Tibial artery (tissue), 4 donors: Measurements from ENCODE around the gene RELN.

Source experiments
- DNase-seq, 2 donors: peaks; one replicate each; pipeline ENCODE4 v3.0.0-alpha.2; 2019
- H3K27ac ChIP-seq, 2 donors: fragments of 200-600 bp; sonication (generic) in 1 of 2; 1 replicate in 1 of 2; 2 replicates in 1 of 2; pipeline ENCODE4 v1.5.1; 2018 to 2019; ENCODE audit warnings: mild to moderate bottlenecking in 1 of 2
- H3K27me3 ChIP-seq, 2 donors: fragments of 200-600 bp; sonication (generic) in 1 of 2; one replicate each; pipeline versions ENCODE4 v1.5.1 to v1.6.0; 2016 to 2019
- H3K36me3 ChIP-seq, 3 donors: fragments of 200-600 bp; sonication (generic) in 2 of 3; one replicate each; pipeline ENCODE4 v1.5.1; 2016 to 2019; ENCODE audit warnings: mild to moderate bottlenecking in 2 of 3
- H3K4me1 ChIP-seq, 4 donors: fragments of 200-600 bp; sonication (generic) in 2 of 4; 1 replicate in 3 of 4; 2 replicates in 1 of 4; pipeline ENCODE4 v1.5.1; 2016 to 2019
- H3K4me3 ChIP-seq, 2 donors: fragments of 200-600 bp; sonication (generic) in 1 of 2; 1 replicate in 1 of 2; 2 replicates in 1 of 2; pipeline ENCODE4 v1.5.1; 2018 to 2019; ENCODE audit warnings: mild to moderate bottlenecking in 2 of 2
- H3K9me3 ChIP-seq, 3 donors: fragments of 200-600 bp; sonication (generic) in 1 of 3; one replicate each; pipeline ENCODE4 v1.5.1; 2016 to 2019
- CTCF ChIP-seq, 2 experiments: fragments of 200-600 bp in 1 of 2; fragments of 450-650 bp in 1 of 2; IDR thresholded peaks; one replicate each; pipeline ENCODE4 v1.5.1; 2017 to 2019; ENCODE audit warnings: antibody characterized with exemption in 2 of 2, mild to moderate bottlenecking in 1 of 2, moderate library complexity in 1 of 2
- intact Hi-C: fragments of 100-400 bp; cut with DNase I; formaldehyde crosslinking; loops from one replicate; pipeline ENCODE4 v1.15.0; 2023; ENCODE audit warnings: low total_unique reads

RELN gene

GRCh38 chr7:103777440-103777839, 212.0 kb downstream of the RELN start:
- intact Hi-C loops, result no loop called here
- Histone ChIP-seq H3K4me1 (no peaks in the 10 kb centered on the region), H3K4me3 (no peak overlapping the region), H3K27me3 (no peaks in the 10 kb centered on the region), H3K9me3 (no peaks in the 10 kb centered on the region), H3K36me3 (no peaks in the 10 kb centered on the region), H3K27ac (no peak overlapping the region)
- no peak for DNase-seq
- TF ChIP-seq CTCF (IDR thresholded peaks at IDR 0.05), result no peak

- H3K27ac ChIP-seq, result no peak overlapping the region
- no peaks in the 10 kb centered on the region for H3K27me3 ChIP-seq
- no peak for TF ChIP-seq CTCF (IDR thresholded peaks at IDR 0.05)
- DNase-seq, result no peak
- no peaks in the 10 kb centered on the region for H3K4me1 ChIP-seq
- no peak overlapping the region for H3K4me3 ChIP-seq
- H3K9me3 ChIP-seq, result no peaks in the 10 kb centered on the region
- H3K36me3 ChIP-seq, result no peaks in the 10 kb centered on the region
- intact Hi-C loops, result no loop called here
Measured at GRCh38 chr7:103773726-103774125, 215.7 kb downstream of the RELN start.

- no peak overlapping the region for H3K27ac ChIP-seq
- TF ChIP-seq CTCF (IDR thresholded peaks at IDR 0.05), result no peak
- DNase-seq, result no peak
- no peak overlapping the region for H3K4me3 ChIP-seq
- H3K36me3 ChIP-seq, result no peaks in the 10 kb centered on the region
- no peaks in the 10 kb centered on the region for H3K9me3 ChIP-seq
- no peaks in the 10 kb centered on the region for H3K27me3 ChIP-seq
- intact Hi-C loops, result no loop called here
- no peaks in the 10 kb centered on the region for H3K4me1 ChIP-seq
Measured at GRCh38 chr7:103772171-103772773, 217.2 kb downstream of the RELN start.

GRCh38 chr7:103771294-103771693, 218.2 kb downstream of the RELN start:
- Histone ChIP-seq H3K27ac (no peak overlapping the region), H3K36me3 (no peaks in the 10 kb centered on the region), H3K9me3 (no peaks in the 10 kb centered on the region), H3K27me3 (no peaks in the 10 kb centered on the region), H3K4me1 (no peaks in the 10 kb centered on the region), H3K4me3 (no peak overlapping the region)
- intact Hi-C loops, result no loop called here
- TF ChIP-seq CTCF (IDR thresholded peaks at IDR 0.05), result no peak
- DNase-seq, result no peak

GRCh38 chr7:103766660-103767059, 222.8 kb downstream of the RELN start:
- DNase-seq, result no peak
- TF ChIP-seq CTCF (IDR thresholded peaks at IDR 0.05), result no peak
- H3K27me3 ChIP-seq, result no peaks in the 10 kb centered on the region
- intact Hi-C loops, result no loop called here
- H3K36me3 ChIP-seq, result no peaks in the 10 kb centered on the region
- H3K4me3 ChIP-seq, result no peak overlapping the region
- H3K27ac ChIP-seq, result no peak overlapping the region
- no peaks in the 10 kb centered on the region for H3K4me1 ChIP-seq
- H3K9me3 ChIP-seq, result no peaks in the 10 kb centered on the region

GRCh38 chr7:103765901-103766300, 223.6 kb downstream of the RELN start:
- no peak overlapping the region for H3K4me3 ChIP-seq
- intact Hi-C loops, result no loop called here
- no peaks in the 10 kb centered on the region for H3K36me3 ChIP-seq
- no peak overlapping the region for H3K27ac ChIP-seq
- no peak for DNase-seq
- no peaks in the 10 kb centered on the region for H3K27me3 ChIP-seq
- TF ChIP-seq CTCF (IDR thresholded peaks at IDR 0.05), result no peak
- H3K9me3 ChIP-seq, result no peaks in the 10 kb centered on the region
- H3K4me1 ChIP-seq, result no peaks in the 10 kb centered on the region
